IgD-negative memory B cell (primary cell): ENCODE data around the gene WNT3. TPM values are rescaled to one million over a fixed set of nuclear protein-coding genes. Genes with fewer than 3 reads are reported as not detected.

ENCODE experiments used
- polyA plus RNA-seq: library from polyadenylated mRNA; unstranded; fragments of 300-500 nt; fragmentation: Illumina TruSeq; gene quantifications from one replicate; pipeline ENCODE4 v1.2.3, GENCODE V29; 2021

The WNT3 gene
- polyA plus RNA-seq, 1 donor from 2014 or later: 0.14 TPM

Other genes with a start within 250 kb of the WNT3 start
- gene ARL17A, start 239.0 kb downstream of the WNT3 start, polyA plus RNA-seq: 5.9 TPM
- gene NSF, start 228.0 kb downstream of the WNT3 start, polyA plus RNA-seq: 16.5 TPM
- gene WNT9B, start 32.9 kb upstream of the WNT3 start, polyA plus RNA-seq: not detected
- gene GOSR2, start 104.5 kb upstream of the WNT3 start, polyA plus RNA-seq: 49.2 TPM
- gene RPRML, start 160.6 kb upstream of the WNT3 start, polyA plus RNA-seq: 0.28 TPM